GM12878 (cell line): Measurements from ENCODE around the gene SORCS1. TPM values are rescaled to one million over a fixed set of nuclear protein-coding genes. Genes with fewer than 3 reads are reported as not detected.

ENCODE experiments used
- ATAC-seq: fragments of 200-7000 bp; cut with Tn5 transposase; 3 replicates; pipeline ENCODE4 v1.9.1; 2020; ENCODE audit warnings: mild to moderate bottlenecking, moderate library complexity
- BruUV-seq: library from RNA; stranded (reverse); fragments of 400-500 nt; replicated peaks from 2 replicates; lab custom pipeline; 2021; lab: Mats Ljungman, UMichigan
- CTCF ChIA-PET: fragments of 300-600 bp; sonication (Branson Sonifier 250); formaldehyde crosslinking; extraction: SDS; loops from one replicate; lab custom pipeline; 2021; ENCODE audit warnings: inconsistent platforms; lab: Yijun Ruan, JAX
- POLR2A ChIA-PET: fragments of 350-600 bp; formaldehyde crosslinking; extraction: SDS; loops from one replicate; lab custom pipeline; 2021; ENCODE audit warnings: inconsistent platforms; lab: Charles Lee
- RAD21 ChIA-PET: fragments of 300-600 bp; sonication (Branson Sonifier 250); formaldehyde crosslinking; loops from one replicate; lab custom pipeline; 2023; ENCODE audit warnings: antibody characterized with exemption; ENCODE audit not compliant: unreplicated experiment; lab: Charles Lee
- SMC1A ChIA-PET: fragments of 300-600 bp; sonication (Branson Sonifier 250); formaldehyde crosslinking; loops from one replicate; lab custom pipeline; 2023; ENCODE audit not compliant: unreplicated experiment, uncharacterized antibody; lab: Charles Lee
- DNase-seq: peaks from one replicate; pipeline ENCODE4 v3.0.0-alpha.2; 2011; ENCODE audit warnings: low read depth, low spot score
- FAIRE-seq: peaks from 3 replicates; lab custom pipeline; 2011; peaks lifted over from hg19 to GRCh38; lab: Jason Lieb, UNC
- H2AFZ ChIP-seq: 2 replicates; pipeline ENCODE4 v1.6.0; 2011; ENCODE audit warnings: low read depth, low read length, control low read depth; ENCODE audit not compliant: control insufficient read depth
- H3K27ac ChIP-seq: 2 replicates; pipeline ENCODE4 v1.5.1; 2011; ENCODE audit warnings: control low read depth; ENCODE audit not compliant: control insufficient read depth, insufficient read depth
- H3K27me3 ChIP-seq, 2 experiments: replicated peaks in 1 of 2; 2 replicates each; pipeline versions ENCODE4 v1.6.0 to v1.6.1; 2011; ENCODE audit warnings: low read length in 1 of 2; ENCODE audit not compliant: control insufficient read depth in 2 of 2, insufficient read depth in 2 of 2
- H3K36me3 ChIP-seq, 2 experiments: 2 replicates each; pipeline ENCODE4 v1.5.1; 2011; ENCODE audit warnings: low read length in 1 of 2; ENCODE audit not compliant: control insufficient read depth in 2 of 2, insufficient read depth in 2 of 2
- H3K4me1 ChIP-seq: 2 replicates; pipeline ENCODE4 v1.6.1; 2011; ENCODE audit warnings: mild to moderate bottlenecking, low read length, moderate library complexity, mixed read lengths; ENCODE audit not compliant: control insufficient read depth, insufficient read depth
- H3K4me2 ChIP-seq: 2 replicates; pipeline ENCODE4 v1.6.0; 2011; ENCODE audit warnings: control low read depth; ENCODE audit not compliant: control insufficient read depth, insufficient read depth
- H3K4me3 ChIP-seq: fragments of 200-600 bp; sonication (generic); 2 replicates; pipeline ENCODE4 v1.5.1; 2016
- H3K79me2 ChIP-seq: 2 replicates; pipeline ENCODE4 v1.6.0; 2011; ENCODE audit warnings: low read length; ENCODE audit not compliant: control insufficient read depth, insufficient read depth
- H3K9ac ChIP-seq: 2 replicates; pipeline ENCODE4 v1.8.0; 2011; ENCODE audit warnings: low read length, control low read depth, mixed read lengths; ENCODE audit not compliant: control insufficient read depth, insufficient read depth
- H3K9me3 ChIP-seq: replicated peaks from 3 replicates; pipeline ENCODE4 v1.5.1; 2011; ENCODE audit warnings: mild to moderate bottlenecking, low read length; ENCODE audit not compliant: control insufficient read depth, insufficient read depth
- H4K20me1 ChIP-seq: 2 replicates; pipeline ENCODE4 v1.6.0; 2011; ENCODE audit not compliant: control insufficient read depth, insufficient read depth
- ATF7 ChIP-seq: fragments of 450-650 bp; IDR thresholded peaks from 2 replicates; pipeline ENCODE4 v1.6.1; 2016; ENCODE audit warnings: low read depth, mild to moderate bottlenecking
- HCFC1 ChIP-seq: fragments of 150-350 bp; IDR thresholded peaks from 2 replicates; pipeline ENCODE4 v1.6.1; 2014; ENCODE audit warnings: low read length
- PBX3 ChIP-seq: IDR thresholded peaks from 2 replicates; pipeline ENCODE4 v1.6.1; 2011; ENCODE audit warnings: mild to moderate bottlenecking, low read depth, low read length, moderate library complexity; ENCODE audit not compliant: insufficient replicate concordance
- PRDM15 ChIP-seq: fragments of 450-650 bp; formaldehyde crosslinking; IDR thresholded peaks from 2 replicates; pipeline ENCODE4 v1.4.0; 2020; ENCODE audit warnings: mild to moderate bottlenecking, moderate library complexity
- SMARCA5 ChIP-seq: fragments of 450-650 bp; IDR thresholded peaks from 2 replicates; pipeline ENCODE4 v1.6.1; 2017; ENCODE audit warnings: mild to moderate bottlenecking
- STAT1 ChIP-seq: fragments of 450-650 bp; conservative IDR thresholded peaks from 2 replicates; pipeline ENCODE4 v1.6.1; 2014; ENCODE audit warnings: antibody characterized with exemption, mild to moderate bottlenecking
- WGBS: methylation state at CpG from one replicate; pipeline ENCODE4 v1.1.6; 2016; ENCODE audit warnings: low lambda C conversion rate; ENCODE audit not compliant: insufficient replicate concordance, insufficient coverage; ENCODE audit errors: missing lambda C conversion rate; 5-methylcytosine and 5-hydroxymethylcytosine counted together
- in situ Hi-C: fragments of 300-500 bp; cut with MboI; formaldehyde crosslinking; loops from 9 replicates; pipeline ENCODE4 v1.14.3; 2018; ENCODE audit warnings: mixed read lengths
- intact Hi-C: fragments of 100-400 bp; cut with micrococcal nuclease; formaldehyde crosslinking; loops from one replicate; pipeline ENCODE4 v1.14.2; 2022; ENCODE audit not compliant: unreplicated experiment
- polyA plus RNA-seq, 11 experiments: library from polyadenylated mRNA; depleted of rRNA in 4 of 11; unstranded in 6 of 11; stranded (reverse) in 5 of 11; fragments of >200 nt; fragmentation: Nextera tagmentation in 4 of 11; fragmentation: Illumina TruSeq in 1 of 11; extraction: Ambion mirVana in 4 of 11; extraction: Trizol in 1 of 11; gene quantifications; 1 replicate in 1 of 11; 2 replicates in 10 of 11; pipeline versions ENCODE4 v1.2.1 to v1.2.3, GENCODE V29; 2011 to 2016; ENCODE audit warnings: inconsistent platforms in 2 of 11, missing spikeins in 2 of 11, low read depth in 1 of 11
- total RNA-seq, 4 experiments: library from RNA; depleted of rRNA in 3 of 4; stranded (reverse); fragments of >200 nt in 3 of 4; fragmentation: Illumina TruSeq in 1 of 4; extraction: Trizol in 1 of 4; gene quantifications; 2 replicates each; pipeline versions ENCODE4 v1.2.1 to v1.2.3, GENCODE V29; 2013 to 2021

Gene SORCS1
- total and polyA plus RNA-seq, 10 of the 15 experiments (the other 5 are each of a cell fraction or from before 2014, with no cell fraction given): 0.02 to 9.6 (median 0.06) TPM; not detected in 3

DNA sequence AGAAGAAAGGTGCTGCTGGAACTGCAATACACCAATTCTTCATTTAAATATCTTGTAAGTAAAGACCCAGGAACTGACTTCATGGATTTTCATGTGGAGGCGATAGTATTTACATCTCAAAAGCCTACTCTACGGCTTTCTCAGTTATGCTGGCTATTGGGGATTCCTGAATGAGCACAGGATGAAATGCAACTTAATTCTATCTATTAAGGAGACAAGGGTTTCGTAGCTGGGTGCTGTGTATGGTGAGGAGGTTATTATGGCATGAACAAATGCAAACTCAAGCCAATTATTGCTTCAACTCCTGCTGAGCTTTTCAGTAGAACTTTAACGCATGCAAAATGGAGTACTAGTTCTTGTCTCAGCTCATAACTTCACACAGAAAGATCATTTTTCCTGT lies 251.2 kb downstream of the SORCS1 start:
- Histone ChIP-seq H3K79me2 (no peaks in the 10 kb centered on the region), H3K36me3 (no peaks in the 10 kb centered on the region), H3K4me1 (no peaks in the 10 kb centered on the region), H3K27ac (no peak overlapping the region), H4K20me1 (no peaks in the 10 kb centered on the region), H3K9me3 (no peaks in the 10 kb centered on the region), H3K27me3 (no peaks in the 10 kb centered on the region), H3K9ac (no peak overlapping the region), H3K4me2 (no peak overlapping the region), H3K4me3 (no peak overlapping the region), H2AFZ (no peak overlapping the region)
- SMC1A ChIA-PET: interaction anchor here (0.9 to 1.7 kb wide), 3 partner anchors 9 to 46 kb away, joined by 3 to 5 read pairs (median 4); no protein-coding TSS in a partner anchor
- CTCF ChIA-PET: no interaction called here
- POLR2A ChIA-PET: no interaction called here
- DNase-seq: no peak
- TF ChIP-seq HCFC1 (no peak), PBX3 (no peak), PRDM15 (CRISPR knock-in tag) (no peak), ATF7 (no peak), STAT1 (no peak), SMARCA5 (no peak)
- ATAC-seq: no peak
- RAD21 ChIA-PET: interaction anchor here (1.0 kb wide), 2 partner anchors 41 to 48 kb away, joined by 3 read pairs; no protein-coding TSS in a partner anchor
- intact Hi-C loops (no loop called here), in situ Hi-C loops (no loop called here)
- no TSS peak for BruUV-seq
- FAIRE-seq: no peak
- 61% methylated on average over 4 of the region's 4 CpGs for WGBS
